Heart left ventricle (tissue), 16 donors: ENCODE results near the gene COLEC12. TPM values are rescaled to one million over a fixed set of nuclear protein-coding genes. Genes with fewer than 3 reads are reported as not detected.

Experiments used
- ATAC-seq, 4 donors: fragments of 200-7000 bp; cut with Tn5 transposase; one replicate each; pipeline ENCODE4 v1.9.1; 2020 to 2022; ENCODE audit warnings: moderate library complexity in 4 of 4, mild to moderate bottlenecking in 3 of 4, moderate number of reproducible peaks in 1 of 4
- DNase-seq, 5 donors: peaks; one replicate each; pipeline ENCODE4 v3.0.0-alpha.2; 2020
- H3K27ac ChIP-seq, 12 donors: fragments of 200-600 bp; sonication (generic) in 4 of 12; one replicate each; pipeline versions ENCODE4 v1.5.0 to v1.8.0; 2016 to 2022; ENCODE audit warnings: mild to moderate bottlenecking in 2 of 12
- H3K27me3 ChIP-seq, 9 donors: fragments of 200-600 bp; sonication (generic) in 2 of 9; one replicate each; pipeline versions ENCODE4 v1.5.1 to v1.8.0; 2016 to 2022; ENCODE audit warnings: mild to moderate bottlenecking in 3 of 9
- H3K36me3 ChIP-seq, 9 donors: fragments of 200-600 bp; sonication (generic) in 2 of 9; one replicate each; pipeline versions ENCODE4 v1.5.0 to v1.8.0; 2018 to 2022; ENCODE audit warnings: mild to moderate bottlenecking in 2 of 9
- H3K4me1 ChIP-seq, 12 donors: fragments of 200-600 bp; sonication (generic) in 4 of 12; one replicate each; pipeline versions ENCODE4 v1.5.0 to v1.8.0; 2016 to 2022; ENCODE audit warnings: mild to moderate bottlenecking in 3 of 12
- H3K4me3 ChIP-seq, 12 donors: fragments of 200-600 bp; sonication (generic) in 4 of 12; one replicate each; pipeline versions ENCODE4 v1.5.0 to v1.8.0; 2017 to 2022; ENCODE audit warnings: mild to moderate bottlenecking in 9 of 12, moderate library complexity in 4 of 12
- H3K9me3 ChIP-seq, 12 donors: fragments of 200-600 bp; sonication (generic) in 4 of 12; one replicate each; pipeline versions ENCODE4 v1.5.0 to v1.8.0; 2016 to 2022; ENCODE audit warnings: mild to moderate bottlenecking in 1 of 12
- CTCF ChIP-seq, 12 donors: fragments of 200-600 bp; sonication (generic) in 4 of 12; IDR thresholded peaks; one replicate each; pipeline versions ENCODE4 v1.5.0 to v1.8.0; 2018 to 2022; ENCODE audit warnings: antibody characterized with exemption in 12 of 12, mild to moderate bottlenecking in 5 of 12
- POLR2A ChIP-seq, 2 donors: fragments of 450-650 bp; IDR thresholded peaks; one replicate each; pipeline ENCODE4 v1.6.1; 2017; ENCODE audit warnings: antibody characterized with exemption in 2 of 2, mild to moderate bottlenecking in 2 of 2, moderate library complexity in 2 of 2
- WGBS, 4 donors: extraction: QIAGEN DNeasy Blood & Tissue Kit in 2 of 4; methylation state at CpG; one replicate each; pipeline versions ENCODE4 v1.1.5 to v1.1.7; 2013 to 2018; 5-methylcytosine and 5-hydroxymethylcytosine counted together
- intact Hi-C, 10 donors: fragments of 100-400 bp; cut with DNase I; formaldehyde crosslinking; loops; one replicate each; pipeline versions ENCODE4 v1.11.1 to v1.14.2; 2022
- polyA plus RNA-seq, 2 donors: library from polyadenylated mRNA; stranded (reverse); fragments of 200-250 nt; gene quantifications; one replicate each; pipeline ENCODE4 v1.2.3, GENCODE V29; 2013
- total RNA-seq, 9 donors: library from RNA; depleted of rRNA in 2 of 9; stranded (reverse); fragments of >200 nt in 2 of 9; fragmentation: NEBNext Ultra II Directional in 3 of 9; extraction: Animal tissue kit (Norgen Biotek cat#: 25700) in 3 of 9; gene quantifications; one replicate each; pipeline versions ENCODE4 v1.1.0 to v1.2.4, GENCODE V29; 2016 to 2023
- donor health status: ischemic (EF 13 %, LVEDD 7.1; RV severe dilation, severe dysfunction).
- donor health status: healthy with polysubstance abuse.
- donor health status: DM: no; HTN: yes; CAD: no.
- donor health status: DM: no; HTN: no; CAD: no.
- donor health status: ischemic (EF 25% LVEDD 6.9; RV normal size, moderate dysfunction).
- donor health status: ischemic (EF 25% LVEDD 5.7; RV mildly dilated, moderate dysfunction).
- donor health status: healthy.
- donor health status: DM: yes; HTN: yes; CAD: no.
- donor health status: ischemic (EF 35%, LVEDD 5.7; RV mildly dilated, moderate dysfunction).
- donor health status: nonischemic (EF 11% LVEDD 7.7; RV severe dilation, severe dysfunction).
- donor health status: DM: yes; HTN: yes; CAD: no.
- donor health status: PGD.
- donor health status: ischemic (EF 29% LVEDD 5.4; RV normal size, mild dysfunction).
- donor health status: nonischemic (EF 23%, LVEDD 6.1; RV moderate dilation, normal function).

Gene COLEC12
- total and polyA plus RNA-seq, 11 donors = 2.2 to 35.9 (median 7.9) TPM

- intact Hi-C loops = no loop called here
- 90 to 95% (median 92%) methylated on average over 7 of the region's 7 CpGs for WGBS, 4 donors
- no peaks in the 10 kb centered on the region for H3K36me3 ChIP-seq
- DNase-seq (no peak), ATAC-seq (no peak)
- H3K4me1 ChIP-seq = peaks cover 0 to 14% (median 0%) of the 10 kb centered on the region in 12 donors
- H3K27ac ChIP-seq = no peak overlapping the region
- no peaks in the 10 kb centered on the region for H3K9me3 ChIP-seq
- no peak overlapping the region for H3K4me3 ChIP-seq
- no peaks in the 10 kb centered on the region for H3K27me3 ChIP-seq
- TF ChIP-seq CTCF (IDR thresholded peaks at IDR 0.05) (no peak), POLR2A (IDR thresholded peaks at IDR 0.05) (no peak)
Observed at GRCh38 chr18:361100-361732, 139.3 kb downstream of the COLEC12 start.

- Histone ChIP-seq H3K36me3 (no peaks in the 10 kb centered on the region), H3K27me3 (no peaks in the 10 kb centered on the region), H3K4me1 (peaks cover 0 to 14% (median 0%) of the 10 kb centered on the region in 12 donors), H3K4me3 (no peak overlapping the region), H3K9me3 (no peaks in the 10 kb centered on the region), H3K27ac (no peak overlapping the region)
- 89 to 97% (median 91%) methylated on average over 2 of the region's 2 CpGs for WGBS, 4 donors
- ATAC-seq (no peak), DNase-seq (no peak)
- no peak for TF ChIP-seq CTCF (IDR thresholded peaks at IDR 0.05)
- TF ChIP-seq POLR2A (IDR thresholded peaks at IDR 0.05) = no peak
- intact Hi-C loops = no loop called here
Observed at GRCh38 chr18:360676-361075, 139.8 kb downstream of the COLEC12 start.

GRCh38 chr18:356778-357177 is 143.7 kb downstream of the COLEC12 start:
- intact Hi-C loops = no loop called here
- ATAC-seq (peak in 1 of 4 donors; percentile 30), DNase-seq (no peak)
- H3K4me3 ChIP-seq = no peak overlapping the region
- no peak for TF ChIP-seq CTCF (IDR thresholded peaks at IDR 0.05)
- no peak for TF ChIP-seq POLR2A (IDR thresholded peaks at IDR 0.05)
- H3K27me3 ChIP-seq = no peaks in the 10 kb centered on the region
- no peaks in the 10 kb centered on the region for H3K36me3 ChIP-seq
- no peaks in the 10 kb centered on the region for H3K9me3 ChIP-seq
- peak overlapping the region in 1 of 12 donors; percentile 70 for H3K27ac ChIP-seq
- peaks cover 0 to 12% (median 0%) of the 10 kb centered on the region in 12 donors for H3K4me1 ChIP-seq
- 71 to 87% (median 85%) methylated on average over 2 of the region's 2 CpGs for WGBS, 4 donors

- H3K27ac ChIP-seq = peak overlapping the region in 1 of 12 donors; percentile 70
- no peaks in the 10 kb centered on the region for H3K27me3 ChIP-seq
- no peaks in the 10 kb centered on the region for H3K36me3 ChIP-seq
- peaks cover 0 to 11% (median 0%) of the 10 kb centered on the region in 12 donors for H3K4me1 ChIP-seq
- WGBS, 4 donors = 83 to 92% (median 87%) methylated on average over 4 of the region's 4 CpGs
- ATAC-seq = no peak
- DNase-seq = no peak
- no peak for TF ChIP-seq POLR2A (IDR thresholded peaks at IDR 0.05)
- TF ChIP-seq CTCF (IDR thresholded peaks at IDR 0.05) = no peak
- no peak overlapping the region for H3K4me3 ChIP-seq
- intact Hi-C loops = no loop called here
- H3K9me3 ChIP-seq = no peaks in the 10 kb centered on the region
Observed at GRCh38 chr18:355678-356077, 144.8 kb downstream of the COLEC12 start.
